HG03280 (cell line): Measurements from ENCODE around the gene THAP4.
A peak's percentile ranks its signal among the peaks of the same experiment; 100 is the strongest.

Experiments used
- ATAC-seq: cut with Tn5 transposase; IDR thresholded peaks from one replicate; pipeline ENCODE4 v1.9.1; 2021; ENCODE audit warnings: mild to moderate bottlenecking, moderate library complexity; ENCODE audit not compliant: unreplicated experiment

THAP4 gene

DNA sequence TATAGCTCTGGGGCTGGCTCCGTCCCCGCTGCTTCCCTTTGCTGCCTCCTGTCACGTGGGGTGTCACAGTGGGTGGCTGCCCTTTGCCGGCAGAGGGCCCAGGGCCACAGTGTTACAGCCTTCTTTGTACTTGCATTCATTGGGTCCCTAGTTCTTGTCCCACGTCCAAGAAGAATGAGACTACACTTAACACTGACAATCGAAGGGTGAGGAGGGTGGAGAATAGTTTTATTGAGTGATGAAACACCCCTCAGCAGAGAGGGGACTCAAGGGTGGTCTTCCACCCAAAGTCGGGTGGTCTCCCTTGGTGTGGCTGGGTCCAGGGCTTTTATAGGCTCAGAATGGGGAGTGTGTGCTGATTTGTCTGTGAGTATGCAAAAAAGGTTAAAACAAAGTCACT, 2.4 kb upstream of the THAP4 start:
- no peak for ATAC-seq

DNA sequence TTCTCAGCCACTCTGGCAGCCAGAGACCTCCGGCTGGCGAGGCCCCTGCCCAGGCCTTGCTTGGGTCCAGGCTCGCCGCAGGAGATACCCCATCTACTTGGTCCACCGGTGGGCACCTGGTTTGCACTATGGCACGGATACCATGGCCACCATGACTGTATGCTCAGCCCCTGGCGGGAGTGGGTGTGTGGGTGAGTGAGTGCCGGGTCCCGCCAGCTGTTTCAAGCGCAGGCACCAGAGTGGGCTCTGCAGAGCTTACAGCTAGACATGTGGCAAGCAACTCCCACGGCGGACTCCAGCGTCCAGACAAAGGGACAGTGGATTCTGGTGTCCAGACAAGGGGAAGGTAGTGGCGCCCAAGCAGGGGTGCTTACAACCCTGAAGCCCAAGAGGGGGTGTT, 2.0 kb upstream of the THAP4 start:
- no peak for ATAC-seq

DNA sequence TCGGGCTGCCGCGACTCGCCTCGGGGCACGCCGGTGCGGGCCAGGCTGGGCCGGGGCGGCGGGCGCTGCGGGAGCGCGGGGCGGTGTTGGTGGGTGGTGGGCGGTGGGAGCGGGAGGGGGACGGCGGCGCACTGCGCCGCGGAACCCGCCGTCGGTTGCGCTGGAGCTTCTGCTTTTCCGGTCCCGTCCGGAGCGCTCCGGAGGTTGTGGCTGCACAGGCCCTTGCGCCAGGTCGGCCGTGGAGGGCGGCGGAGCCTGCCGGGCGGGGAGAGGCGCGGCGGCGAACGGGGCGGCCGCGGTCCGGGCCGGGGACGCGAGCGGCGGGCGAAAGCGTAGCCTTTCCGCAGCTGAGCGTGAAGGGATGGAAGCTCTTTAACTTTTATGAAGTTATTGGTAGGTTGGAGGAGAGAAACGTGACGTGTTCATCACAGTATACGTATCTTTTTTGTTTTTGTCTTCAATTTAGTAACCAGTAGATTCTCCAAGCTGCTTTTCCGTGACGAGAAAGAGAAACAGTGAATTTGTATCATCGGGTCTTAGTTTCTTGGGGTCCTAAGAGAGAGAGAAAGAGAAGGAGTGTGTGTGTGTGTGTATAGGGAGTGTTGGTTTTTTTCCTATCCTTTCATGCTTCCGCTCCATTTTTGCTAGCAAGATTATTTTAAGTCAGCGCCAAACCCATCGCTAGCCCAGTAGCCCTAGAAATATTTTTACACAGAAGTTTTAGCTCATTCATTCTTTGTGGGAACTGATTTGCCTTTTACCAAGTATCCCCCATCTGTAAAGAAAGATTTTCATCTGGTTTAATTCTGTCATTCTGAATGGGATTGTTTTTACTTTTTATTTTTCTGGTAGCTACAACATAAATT, 1.1 kb upstream of the THAP4 start:
- peak; percentile 26 for ATAC-seq

DNA sequence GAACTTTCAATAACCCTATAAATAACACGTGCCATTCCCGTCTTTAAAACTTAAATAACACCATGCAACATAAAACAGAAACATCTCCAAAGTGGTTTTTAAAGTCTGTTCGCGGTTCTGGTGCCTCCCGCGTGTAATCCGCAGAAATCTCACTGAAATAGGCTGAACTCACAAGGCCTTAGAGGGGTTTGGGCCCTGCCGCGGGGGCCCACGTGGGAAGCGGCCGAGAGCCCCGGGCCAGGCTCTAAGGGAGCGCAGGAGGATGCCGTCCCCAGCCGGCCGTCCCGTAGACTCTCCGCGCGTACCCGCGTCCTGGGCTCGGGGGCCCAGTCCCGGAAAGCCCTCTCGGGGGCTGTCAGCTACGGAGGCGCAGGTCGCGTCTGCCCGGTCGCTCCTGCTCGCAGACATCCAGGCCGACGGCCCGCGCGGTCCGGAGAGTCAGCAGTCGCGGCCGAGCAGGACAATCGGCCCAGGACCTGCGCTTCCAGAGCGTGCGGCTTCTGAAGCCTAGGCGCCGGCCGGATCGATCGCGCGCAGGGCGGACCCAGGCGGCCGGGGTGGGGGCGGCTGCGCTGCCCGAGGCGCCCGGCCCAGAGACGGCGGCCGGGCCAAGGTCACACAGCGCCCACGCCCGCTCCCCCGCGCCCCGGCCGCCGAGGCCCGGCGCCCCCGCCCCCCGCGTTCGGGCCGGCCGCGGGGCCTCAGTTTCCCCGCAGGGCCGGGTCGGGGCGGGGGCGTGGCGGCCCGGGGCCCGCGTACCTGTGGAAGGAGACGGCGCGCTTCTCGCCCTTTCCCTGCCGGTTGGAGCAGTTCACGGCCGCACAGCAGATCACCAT, 558 bp downstream of the THAP4 start:
- peak; percentile 30 for ATAC-seq

DNA sequence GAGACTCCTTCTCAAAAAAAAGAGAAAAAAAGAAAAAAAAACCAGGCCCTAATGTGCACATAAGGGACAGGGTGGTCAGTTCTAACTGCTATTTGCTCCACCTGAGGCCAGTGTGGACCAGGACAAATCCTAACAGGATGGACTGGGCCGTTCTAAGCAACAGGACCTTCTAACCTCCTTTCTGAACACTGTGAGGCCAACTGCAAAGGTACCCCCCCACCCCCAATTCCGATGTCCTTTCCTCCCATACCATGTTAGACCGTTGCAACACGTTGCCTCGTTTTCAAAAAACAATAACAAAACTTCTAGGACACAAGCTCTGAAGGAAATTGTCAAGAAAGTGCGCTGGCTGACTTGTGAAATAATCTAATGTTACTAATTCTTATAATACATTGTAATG, 1.2 kb downstream of the THAP4 start:
- no peak for ATAC-seq

DNA sequence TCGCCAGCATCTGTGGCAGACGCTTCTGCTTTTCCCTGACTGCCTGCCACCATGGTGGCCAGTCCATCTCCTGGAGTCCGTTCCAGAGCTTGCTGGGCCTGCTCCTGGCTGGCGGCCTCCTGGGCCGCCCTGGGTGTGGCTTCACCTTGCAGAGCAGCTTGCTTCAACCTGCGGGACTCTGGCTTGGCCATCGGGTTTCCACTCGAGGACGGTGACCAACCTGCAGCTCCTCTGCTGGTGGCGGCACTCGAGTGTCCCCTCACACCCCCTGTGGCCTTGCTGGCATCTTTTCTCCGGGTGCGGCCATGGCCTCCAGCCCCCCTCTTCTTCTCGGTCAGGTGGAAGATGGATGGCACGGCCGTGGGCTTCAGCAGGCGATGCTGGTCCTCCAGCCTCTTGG, 3.4 kb downstream of the THAP4 start:
- no peak for ATAC-seq

DNA sequence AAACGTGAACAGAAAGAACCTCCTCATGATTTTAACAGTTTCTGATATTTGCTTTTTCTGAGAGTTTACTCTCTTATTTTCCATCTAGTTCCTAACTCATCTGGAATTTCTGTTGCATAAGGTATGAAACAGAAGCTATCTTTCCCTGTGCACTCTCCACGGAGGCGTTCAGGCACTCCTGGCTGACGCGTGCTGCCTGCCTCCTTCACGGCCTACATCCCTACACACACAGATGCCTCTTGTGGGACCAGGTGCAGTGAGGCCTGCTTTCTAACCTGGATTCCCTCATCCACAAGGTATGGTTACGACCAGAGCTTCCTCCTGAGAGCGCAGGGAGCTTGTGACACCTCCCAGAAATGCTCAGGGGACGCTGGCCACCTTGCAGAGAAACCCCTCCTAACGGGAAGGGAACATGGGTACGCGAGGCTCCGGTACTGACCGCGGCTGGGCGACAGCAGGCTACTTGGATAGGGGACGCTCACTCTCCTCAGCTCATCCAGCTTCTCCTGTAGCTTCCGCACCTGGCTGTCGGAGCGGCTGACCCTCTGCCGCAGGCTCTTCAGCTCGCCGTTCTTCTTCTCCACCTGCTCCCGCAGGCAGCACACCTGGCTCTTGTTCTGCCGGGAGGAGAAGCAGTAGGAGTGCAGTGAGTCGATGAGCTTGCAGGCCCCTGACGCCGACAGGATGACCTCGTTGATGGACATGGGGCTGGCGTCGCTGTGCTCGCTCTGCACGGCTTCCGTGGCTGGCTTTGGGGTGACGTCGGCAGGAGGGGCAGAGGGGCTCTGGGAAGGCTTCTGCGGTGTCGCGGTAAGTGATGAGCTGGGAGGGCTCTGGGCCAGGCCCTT, 4.3 kb downstream of the THAP4 start:
- ATAC-seq = no peak

DNA sequence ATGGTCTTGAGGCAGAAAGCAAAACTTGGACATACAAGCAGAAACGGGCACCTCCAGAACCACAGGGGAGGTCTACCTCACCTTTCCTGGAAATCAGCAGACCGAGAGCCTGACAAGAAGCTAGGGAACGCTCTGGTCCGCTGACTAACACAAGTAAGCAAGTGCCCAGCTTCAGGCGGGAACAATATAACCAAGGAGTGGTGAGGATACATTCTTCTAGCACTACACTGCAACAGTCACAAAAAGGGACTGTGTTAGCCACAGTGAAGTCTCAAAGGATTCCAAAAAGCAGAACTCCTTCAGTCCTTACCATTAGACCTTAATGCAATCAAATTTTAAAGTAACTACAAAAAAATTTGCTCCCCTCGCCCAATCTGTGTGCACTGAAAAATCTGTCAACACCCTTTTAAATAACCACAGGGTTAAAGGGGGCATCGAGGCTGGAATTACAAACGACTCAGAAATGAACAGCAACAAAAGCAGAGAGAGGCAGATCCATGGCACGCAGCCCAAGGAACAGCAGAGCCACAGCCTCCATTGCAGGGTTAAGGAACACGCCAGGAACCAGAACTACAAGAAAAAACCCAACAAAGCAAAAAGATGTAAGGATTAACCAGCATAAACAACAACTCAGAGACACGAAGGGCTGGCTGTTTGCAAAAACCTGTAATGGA, 7.1 kb downstream of the THAP4 start:
- no peak for ATAC-seq

DNA sequence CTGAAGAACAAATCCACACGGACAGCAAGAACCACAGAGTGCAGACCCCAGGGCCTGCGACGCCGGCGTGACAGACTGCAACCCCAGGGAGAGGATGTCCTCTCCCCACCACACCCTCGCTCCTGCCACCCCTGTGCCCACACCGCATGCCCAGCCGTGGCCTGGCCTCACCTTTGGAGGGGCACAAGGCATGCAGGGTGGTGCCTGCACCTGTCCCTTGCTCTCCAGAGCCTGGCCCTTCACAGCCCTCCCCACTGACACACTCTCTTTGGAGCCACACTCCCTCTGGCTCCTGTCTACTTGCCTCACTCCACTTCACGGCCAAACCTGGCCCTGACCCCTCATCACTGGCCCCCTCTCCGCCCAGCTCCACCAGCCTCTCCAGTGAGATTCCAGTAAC, 9.3 kb downstream of the THAP4 start:
- ATAC-seq = no peak

DNA sequence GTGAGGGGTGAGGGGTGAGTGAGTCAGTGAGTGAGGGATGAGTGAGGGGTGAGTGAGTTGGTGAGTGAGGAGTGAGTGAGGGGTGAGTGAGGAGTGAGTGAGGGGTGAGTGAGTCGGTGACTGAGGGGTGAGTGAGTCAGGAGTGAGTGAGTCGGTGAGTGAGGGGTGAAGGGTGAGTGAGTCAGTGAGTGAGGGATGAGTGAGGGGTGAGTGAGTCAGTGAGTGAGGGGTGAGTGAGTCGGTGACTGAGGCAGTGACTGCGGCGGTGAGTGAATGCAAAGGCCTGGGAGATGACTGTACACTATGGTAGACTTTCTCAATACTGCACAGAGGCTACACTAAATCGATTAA, 16.6 kb downstream of the THAP4 start:
- no peak for ATAC-seq

DNA sequence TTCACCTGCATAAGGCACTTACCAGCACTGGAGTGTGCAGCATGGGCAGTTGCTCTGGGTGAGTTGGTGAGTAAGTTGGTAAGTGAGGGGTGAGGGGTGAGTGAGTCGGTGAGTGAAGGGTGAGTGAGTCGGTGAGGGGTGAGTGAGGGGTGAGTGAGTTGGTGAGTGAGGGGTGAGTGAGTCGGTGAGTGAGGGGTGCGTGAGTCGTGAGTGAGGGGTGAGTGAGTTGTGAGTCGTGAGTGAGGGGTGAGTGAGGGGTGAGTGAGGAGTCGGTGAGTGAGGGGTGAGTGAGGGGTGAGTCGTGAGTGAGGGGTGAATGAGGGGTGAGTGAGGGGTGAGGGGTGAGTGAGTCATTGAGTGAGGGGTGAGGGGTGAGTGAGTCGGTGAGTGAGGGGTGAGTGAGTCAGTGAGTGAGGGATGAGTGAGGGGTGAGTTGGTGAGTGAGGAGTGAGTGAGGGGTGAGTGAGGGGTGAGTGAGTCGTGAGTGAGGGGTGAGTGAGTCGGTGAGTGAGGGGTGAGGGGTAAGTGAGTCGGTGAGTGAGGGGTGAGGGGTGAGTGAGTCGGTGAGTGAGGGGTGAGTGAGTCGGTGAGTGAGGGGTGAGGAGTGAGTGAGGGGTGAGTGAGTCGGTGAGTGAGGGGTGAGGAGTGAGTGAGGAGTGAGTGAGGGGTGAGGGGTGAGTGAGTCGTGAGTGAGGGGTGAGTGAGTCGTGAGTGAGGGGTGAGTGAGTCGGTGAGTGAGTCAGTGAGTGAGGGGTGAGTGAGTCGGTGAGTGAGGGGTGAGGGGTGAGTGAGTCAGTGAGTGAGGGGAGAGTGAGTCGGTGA, 17.1 kb downstream of the THAP4 start:
- no peak for ATAC-seq

DNA sequence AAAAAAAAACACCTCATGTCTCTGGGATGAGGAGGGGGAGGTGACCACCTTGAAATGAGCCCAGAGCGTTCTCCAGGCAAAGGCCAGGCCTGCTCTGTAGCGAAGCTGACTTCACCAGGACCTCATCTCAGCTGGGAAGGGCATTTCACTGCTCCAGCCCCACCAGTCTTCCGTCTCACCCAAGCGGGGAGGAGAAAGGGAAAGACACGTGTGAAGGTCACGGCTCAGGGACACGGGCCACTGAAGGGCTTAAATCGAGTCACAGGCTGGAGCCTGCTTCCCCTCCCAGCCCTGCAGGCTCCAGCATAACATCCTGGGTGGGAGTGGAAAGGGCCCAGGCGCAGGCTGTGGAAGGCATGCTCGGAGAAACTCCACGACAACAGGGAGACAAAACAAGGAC, 18.1 kb downstream of the THAP4 start:
- ATAC-seq = no peak

DNA sequence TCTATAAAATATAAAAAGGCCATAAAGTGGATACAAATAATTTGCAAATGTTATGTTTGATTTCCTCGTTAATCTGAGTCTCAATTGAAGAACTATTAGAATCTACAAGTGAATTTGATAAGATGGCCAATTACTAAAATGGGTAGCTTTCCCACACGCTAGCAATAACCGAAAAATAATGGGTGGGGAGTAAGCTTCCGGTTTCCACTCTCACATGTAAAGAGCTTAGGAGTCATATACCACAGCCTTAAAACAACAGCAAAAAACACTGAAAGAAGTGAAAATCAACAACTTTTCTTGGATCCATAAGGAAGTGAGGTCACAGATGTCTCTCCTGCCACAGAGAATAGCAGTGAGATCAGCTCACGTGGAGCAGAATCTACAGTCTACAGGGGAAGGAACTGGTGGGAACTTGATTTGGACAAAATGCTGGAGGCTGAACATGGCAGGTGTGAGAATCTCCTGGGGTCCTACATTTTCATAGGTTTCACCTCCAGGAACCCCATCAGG, 18.6 kb downstream of the THAP4 start:
- no peak for ATAC-seq

DNA sequence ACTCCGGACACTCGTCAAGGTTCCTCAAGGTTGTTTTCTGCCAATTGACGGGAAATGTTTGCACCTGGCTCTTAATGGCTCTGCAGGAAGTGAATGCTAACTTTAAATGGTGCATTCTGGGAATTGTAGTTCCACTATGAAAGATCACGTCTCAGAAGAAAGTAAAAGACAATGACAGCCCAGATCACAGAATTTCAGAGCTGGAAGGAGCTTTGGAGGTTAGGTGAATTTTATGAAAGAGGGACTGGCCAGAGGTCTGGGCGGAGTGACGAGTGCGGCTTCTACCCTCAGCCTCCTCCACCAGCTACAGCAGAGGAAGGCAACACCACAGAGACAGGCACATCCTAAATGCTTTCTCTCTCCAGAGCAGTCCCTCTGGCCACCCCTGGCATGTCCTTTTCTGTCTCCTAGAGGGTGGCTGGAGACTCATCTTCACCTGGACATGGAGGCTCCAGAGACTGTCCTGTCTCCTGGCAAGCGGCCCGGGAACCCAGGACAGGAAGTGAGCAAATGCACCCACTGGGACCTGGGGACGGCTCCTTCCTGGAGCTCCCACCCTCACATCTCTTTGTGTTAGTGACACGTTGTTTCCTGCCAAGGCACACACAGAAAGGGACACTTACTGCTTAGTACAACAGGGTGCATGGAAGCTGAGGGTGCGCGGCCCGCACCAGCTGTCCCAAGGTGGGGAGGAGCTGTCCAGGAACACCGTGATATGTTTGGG, 19.4 kb downstream of the THAP4 start:
- peak; percentile 54 for ATAC-seq

DNA sequence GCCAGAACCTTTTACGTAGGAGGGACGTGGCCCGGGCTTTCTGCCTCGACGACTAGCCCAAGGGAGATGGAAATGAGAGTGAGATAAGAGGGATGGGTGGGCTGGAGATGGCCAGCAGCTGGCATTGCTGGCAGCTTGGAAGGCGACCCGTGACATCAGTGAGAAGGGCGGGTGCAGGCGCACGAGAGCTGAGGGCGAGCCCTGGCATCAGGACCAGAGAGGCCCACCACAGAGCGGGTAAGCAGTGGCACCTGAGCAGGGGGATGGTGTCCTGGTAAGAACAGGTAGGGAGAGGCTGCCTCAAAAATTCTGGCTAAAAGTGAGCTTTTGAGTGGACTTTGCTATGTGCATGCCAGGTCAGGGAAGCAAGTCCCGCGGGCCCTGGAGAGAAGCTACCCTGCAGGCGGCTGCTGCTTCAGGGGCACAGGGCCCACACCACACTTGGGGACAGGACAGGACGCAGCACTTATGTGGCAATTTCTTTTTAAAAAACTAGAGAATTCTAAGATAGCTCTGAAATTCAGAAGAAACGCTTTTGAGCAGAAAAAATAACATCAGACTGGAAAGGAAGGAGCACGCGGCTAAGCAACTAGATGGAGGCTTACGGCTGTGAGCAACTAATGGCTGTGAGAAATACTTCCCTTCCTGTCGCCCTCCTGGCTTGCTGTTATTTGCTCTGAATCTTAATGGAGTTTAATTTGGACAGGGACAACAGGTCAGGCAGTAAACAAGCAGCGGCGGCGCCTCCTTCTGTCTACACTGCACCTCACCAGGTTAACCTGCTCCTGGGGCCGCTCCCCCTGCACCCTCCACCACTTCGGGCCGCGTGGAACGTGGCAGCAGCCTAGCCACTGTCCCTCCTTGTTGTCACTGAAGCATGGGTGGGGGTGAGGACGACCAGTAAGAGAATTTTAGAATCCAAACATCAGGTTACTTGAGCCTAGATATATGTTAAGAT, 20.5 kb downstream of the THAP4 start:
- ATAC-seq = no peak

DNA sequence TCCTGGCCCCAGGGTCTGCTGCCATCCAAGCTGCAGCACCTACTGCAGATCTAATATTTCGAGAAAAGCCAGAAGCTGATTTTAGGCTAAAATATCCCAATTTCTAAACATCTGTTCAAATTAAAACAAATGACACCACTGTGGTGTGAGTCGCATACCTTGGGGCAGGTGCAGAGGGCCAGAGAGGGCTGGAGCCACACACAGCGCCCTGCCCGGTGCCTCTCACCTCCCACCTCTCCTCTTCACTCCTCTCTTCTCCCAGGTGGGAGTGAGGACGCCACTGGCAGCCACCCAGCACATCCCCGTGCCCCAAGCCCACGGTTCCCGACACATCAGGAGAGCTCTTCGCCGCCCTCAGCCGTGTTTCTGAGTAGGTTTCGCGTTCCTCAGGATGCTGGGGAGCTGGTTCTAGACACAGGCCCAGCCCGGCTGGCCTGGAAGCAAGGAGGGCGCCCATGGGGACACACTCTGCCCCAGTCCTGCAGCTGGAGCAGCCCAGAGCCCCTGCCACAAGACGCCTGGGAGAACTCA, 21.4 kb downstream of the THAP4 start:
- ATAC-seq = no peak

DNA sequence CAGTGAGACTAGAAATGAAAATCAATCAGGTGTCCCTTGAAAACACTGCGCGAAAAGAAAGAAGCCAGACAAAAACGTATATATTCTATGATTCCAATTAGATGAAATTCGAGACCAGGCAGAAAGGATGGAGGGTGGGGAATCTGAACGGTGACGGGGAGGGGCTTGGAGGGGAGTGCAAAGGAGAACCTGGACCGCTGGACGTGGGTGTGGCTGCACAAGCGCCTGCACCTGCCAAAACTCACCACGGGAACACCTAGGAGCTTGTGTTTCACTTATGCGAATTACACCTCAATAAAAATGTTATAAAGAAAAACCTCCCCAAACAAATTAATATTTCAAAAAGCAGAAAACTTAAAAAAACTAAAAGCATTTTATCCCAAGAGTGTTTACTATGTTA, 21.9 kb downstream of the THAP4 start:
- no peak for ATAC-seq
